ENCODE measurements around the gene GTF3C1. TPM values are rescaled to one million over a fixed set of nuclear protein-coding genes. Genes with fewer than 3 reads are reported as not detected.
A peak's percentile ranks its signal among the peaks of the same experiment; 100 is the strongest.

Gene GTF3C1
- total and polyA plus RNA-seq, 4 donors, result 15.3 to 28.0 (median 22.2) TPM

GRCh38 chr16:27430512-27430911 is 119.2 kb downstream of the GTF3C1 start:
- no peaks in the 10 kb centered on the region for H3K4me1 ChIP-seq (ENCODE audit: control insufficient read depth in 4 of 4, insufficient read depth in 4 of 4, low read length in 3 of 4)
- no peaks in the 10 kb centered on the region for H3K9me3 ChIP-seq (ENCODE audit: control insufficient read depth in 4 of 4, low read length in 3 of 4)
- no peaks in the 10 kb centered on the region for H3K36me3 ChIP-seq (ENCODE audit: control insufficient read depth in 4 of 4, insufficient read depth in 3 of 4, low read depth in 1 of 4, low read length in 3 of 4)
- H3K27ac ChIP-seq (ENCODE audit: low read depth in 1 of 2, low read length in 2 of 2), result no peak overlapping the region
- no peak for DNase-seq (ENCODE audit: low spot score)
- no peak overlapping the region for H3K4me3 ChIP-seq (ENCODE audit: low read depth in 1 of 3, low read length in 3 of 3)
- no peaks in the 10 kb centered on the region for H3K27me3 ChIP-seq (ENCODE audit: control insufficient read depth in 4 of 4, insufficient read depth in 4 of 4, low read length in 3 of 4)
- WGBS, result 89% methylated on average over 7 of the region's 7 CpGs
- no peak overlapping the region for H3K9ac ChIP-seq (ENCODE audit: low read depth in 1 of 2, low read length in 2 of 2)
- TF ChIP-seq CTCF (IDR thresholded peaks at IDR 0.05; ENCODE audit: low read depth, low read length, missing input control), result no peak
- TF ChIP-seq REST (IDR thresholded peaks at IDR 0.05), result no peak
- no peak for TF ChIP-seq FOXA2 (IDR thresholded peaks at IDR 0.05)
- TF ChIP-seq MAX (IDR thresholded peaks at IDR 0.05), result no peak
- TF ChIP-seq GABPA (IDR thresholded peaks at IDR 0.05 in 1 of 2, conservative IDR thresholded peaks at IDR 0.05 in 1 of 2), result no peak
- TF ChIP-seq ZBTB33 (IDR thresholded peaks at IDR 0.05), result no peak
- TF ChIP-seq EGR1 (IDR thresholded peaks at IDR 0.05; ENCODE audit: low read depth in 2 of 2), result no peak
- TF ChIP-seq FOXA1 (IDR thresholded peaks at IDR 0.05), result no peak
- no peak for TF ChIP-seq TAF1 (conservative IDR thresholded peaks at IDR 0.05)
- TF ChIP-seq HNF4G (IDR thresholded peaks at IDR 0.05), result no peak
- TF ChIP-seq HNF4A (conservative IDR thresholded peaks at IDR 0.05), result no peak
- TF ChIP-seq ATF3 (IDR thresholded peaks at IDR 0.05), result no peak
- TF ChIP-seq NR2F2 (IDR thresholded peaks at IDR 0.05), result no peak
- no peak for TF ChIP-seq RAD21 (IDR thresholded peaks at IDR 0.05)

GRCh38 chr16:27429981-27430441 is 119.7 kb downstream of the GTF3C1 start:
- Histone ChIP-seq H3K9me3 (ENCODE audit: control insufficient read depth in 4 of 4, low read length in 3 of 4) (no peaks in the 10 kb centered on the region), H3K4me3 (ENCODE audit: low read depth in 1 of 3, low read length in 3 of 3) (no peak overlapping the region), H3K4me1 (ENCODE audit: control insufficient read depth in 4 of 4, insufficient read depth in 4 of 4, low read length in 3 of 4) (no peaks in the 10 kb centered on the region), H3K27ac (ENCODE audit: low read depth in 1 of 2, low read length in 2 of 2) (no peak overlapping the region), H3K36me3 (ENCODE audit: control insufficient read depth in 4 of 4, insufficient read depth in 3 of 4, low read depth in 1 of 4, low read length in 3 of 4) (no peaks in the 10 kb centered on the region), H3K9ac (ENCODE audit: low read depth in 1 of 2, low read length in 2 of 2) (no peak overlapping the region), H3K27me3 (ENCODE audit: control insufficient read depth in 4 of 4, insufficient read depth in 4 of 4, low read length in 3 of 4) (no peaks in the 10 kb centered on the region)
- DNase-seq (ENCODE audit: low spot score), result peak; percentile 9
- WGBS, result 74% methylated on average over 16 of the region's 16 CpGs
- TF ChIP-seq ATF3 (IDR thresholded peaks at IDR 0.05), result no peak
- TF ChIP-seq JUND (IDR thresholded peaks at IDR 0.05), result no peak
- TF ChIP-seq HNF4A (conservative IDR thresholded peaks at IDR 0.05), result no peak
- no peak for TF ChIP-seq MAX (IDR thresholded peaks at IDR 0.05)
- no peak for TF ChIP-seq TAF1 (conservative IDR thresholded peaks at IDR 0.05)
- no peak for TF ChIP-seq FOXA2 (IDR thresholded peaks at IDR 0.05)
- no peak for TF ChIP-seq SP1 (IDR thresholded peaks at IDR 0.05)
- no peak for TF ChIP-seq RAD21 (IDR thresholded peaks at IDR 0.05)
- no peak for TF ChIP-seq HNF4G (IDR thresholded peaks at IDR 0.05)
- no peak for TF ChIP-seq REST (IDR thresholded peaks at IDR 0.05)
- TF ChIP-seq FOXA1 (IDR thresholded peaks at IDR 0.05), result no peak
- no peak for TF ChIP-seq RXRA (IDR thresholded peaks at IDR 0.05)
- no peak for TF ChIP-seq GABPA (IDR thresholded peaks at IDR 0.05 in 1 of 2, conservative IDR thresholded peaks at IDR 0.05 in 1 of 2)

Measured in liver (tissue), 9 donors.